KMS-11 (cell line): ENCODE data around the gene XRCC1.
"Not testable (repeated sequence)": the region's sequence is repeated elsewhere in the genome, so short reads cannot be mapped to it uniquely, and the experiment has no call there.

ENCODE experiments used
- H2AFZ ChIP-seq: fragments of 200-600 bp; sonication (generic); 2 replicates; pipeline ENCODE4 v1.6.1; 2016; ENCODE audit warnings: antibody characterized with exemption, mixed run types, low read depth
- H3K27ac ChIP-seq: fragments of 200-600 bp; sonication (generic); 2 replicates; pipeline ENCODE4 v1.6.1; 2016; ENCODE audit warnings: mild to moderate bottlenecking, mixed run types
- H3K27me3 ChIP-seq: fragments of 200-600 bp; sonication (generic); 2 replicates; pipeline ENCODE4 v1.6.1; 2017; ENCODE audit warnings: mild to moderate bottlenecking, low read depth, mixed run types, moderate library complexity; ENCODE audit not compliant: insufficient read depth
- H3K36me3 ChIP-seq: fragments of 200-600 bp; sonication (generic); 2 replicates; pipeline ENCODE4 v1.6.1; 2017; ENCODE audit warnings: mild to moderate bottlenecking, mixed run types; ENCODE audit not compliant: insufficient read depth
- H3K4me1 ChIP-seq: fragments of 200-600 bp; sonication (generic); 2 replicates; pipeline ENCODE4 v1.6.1; 2016; ENCODE audit warnings: mild to moderate bottlenecking, low read depth, mixed run types; ENCODE audit not compliant: poor library complexity, severe bottlenecking
- H3K4me2 ChIP-seq: fragments of 200-600 bp; sonication (generic); 2 replicates; pipeline ENCODE4 v1.7.0; 2016; ENCODE audit warnings: mild to moderate bottlenecking, mixed run types
- H3K4me3 ChIP-seq: fragments of 200-600 bp; sonication (generic); IDR thresholded peaks from 2 replicates; pipeline ENCODE4 v1.6.1; 2017; ENCODE audit warnings: low read depth, low read length, mixed read lengths; ENCODE audit not compliant: insufficient read depth
- H3K79me2 ChIP-seq: fragments of 200-600 bp; sonication (generic); 2 replicates; pipeline ENCODE4 v1.6.1; 2016; ENCODE audit warnings: low read depth, mixed run types; ENCODE audit not compliant: insufficient read depth
- H3K9ac ChIP-seq: fragments of 200-600 bp; sonication (generic); 2 replicates; pipeline ENCODE4 v1.6.1; 2016; ENCODE audit warnings: mild to moderate bottlenecking, mixed run types
- H4K20me1 ChIP-seq: fragments of 200-600 bp; sonication (generic); 2 replicates; pipeline ENCODE4 v1.6.1; 2016; ENCODE audit warnings: mild to moderate bottlenecking, mixed run types; ENCODE audit not compliant: insufficient read depth
- TF ChIP-seq, protein P1 (sequence below): fragments of 200-600 bp; sonication (generic); conservative IDR thresholded peaks from 2 replicates; pipeline ENCODE4 v1.6.1; 2017; ENCODE audit warnings: low read depth, mild to moderate bottlenecking, antibody characterized with exemption, low read length, moderate library complexity, mixed read lengths

The XRCC1 gene

DNA sequence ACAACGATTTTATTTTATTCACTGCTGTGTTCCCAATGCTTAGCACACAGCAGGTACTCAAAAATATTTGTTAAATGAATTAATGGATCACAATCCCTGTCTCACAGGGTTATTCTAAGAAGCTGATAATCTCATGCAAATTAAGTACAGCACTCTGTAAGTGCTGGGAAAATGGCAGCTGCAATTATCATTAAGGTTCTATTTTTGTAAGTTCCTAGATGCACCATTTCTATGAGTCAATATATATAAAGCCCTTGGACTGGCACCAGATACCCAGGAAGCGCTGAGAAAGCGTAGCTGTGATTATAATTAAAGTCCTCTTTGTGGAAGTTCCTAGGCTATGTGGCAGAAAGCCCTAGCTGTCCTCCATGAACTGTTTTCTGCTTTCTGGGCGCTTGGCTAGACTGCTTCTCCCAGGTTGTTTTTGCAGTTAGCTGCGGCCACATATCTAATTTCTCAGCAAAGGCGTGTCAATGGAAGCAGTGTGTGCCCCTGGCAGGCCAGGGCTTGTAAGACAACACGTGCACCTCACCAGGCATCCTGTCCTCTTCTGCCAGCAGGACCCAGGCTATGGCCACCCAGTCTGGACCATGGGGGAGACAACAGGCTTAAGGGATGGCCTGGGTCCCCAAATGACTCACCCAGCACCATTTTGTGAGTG lies 31.4 kb upstream of the XRCC1 start:
- no peak overlapping the region for H2AFZ ChIP-seq
- H3K4me3 ChIP-seq, result no peak overlapping the region
- H3K27me3 ChIP-seq, result no peaks in the 10 kb centered on the region
- H3K27ac ChIP-seq, result no peak overlapping the region
- no peaks in the 10 kb centered on the region for H4K20me1 ChIP-seq
- TF ChIP-seq, protein P1, sequence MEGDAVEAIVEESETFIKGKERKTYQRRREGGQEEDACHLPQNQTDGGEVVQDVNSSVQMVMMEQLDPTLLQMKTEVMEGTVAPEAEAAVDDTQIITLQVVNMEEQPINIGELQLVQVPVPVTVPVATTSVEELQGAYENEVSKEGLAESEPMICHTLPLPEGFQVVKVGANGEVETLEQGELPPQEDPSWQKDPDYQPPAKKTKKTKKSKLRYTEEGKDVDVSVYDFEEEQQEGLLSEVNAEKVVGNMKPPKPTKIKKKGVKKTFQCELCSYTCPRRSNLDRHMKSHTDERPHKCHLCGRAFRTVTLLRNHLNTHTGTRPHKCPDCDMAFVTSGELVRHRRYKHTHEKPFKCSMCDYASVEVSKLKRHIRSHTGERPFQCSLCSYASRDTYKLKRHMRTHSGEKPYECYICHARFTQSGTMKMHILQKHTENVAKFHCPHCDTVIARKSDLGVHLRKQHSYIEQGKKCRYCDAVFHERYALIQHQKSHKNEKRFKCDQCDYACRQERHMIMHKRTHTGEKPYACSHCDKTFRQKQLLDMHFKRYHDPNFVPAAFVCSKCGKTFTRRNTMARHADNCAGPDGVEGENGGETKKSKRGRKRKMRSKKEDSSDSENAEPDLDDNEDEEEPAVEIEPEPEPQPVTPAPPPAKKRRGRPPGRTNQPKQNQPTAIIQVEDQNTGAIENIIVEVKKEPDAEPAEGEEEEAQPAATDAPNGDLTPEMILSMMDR, result no peak
- H3K36me3 ChIP-seq, result no peaks in the 10 kb centered on the region
- no peaks in the 10 kb centered on the region for H3K79me2 ChIP-seq
- H3K4me1 ChIP-seq, result no peaks in the 10 kb centered on the region
- H3K9ac ChIP-seq, result no peak overlapping the region
- no peak overlapping the region for H3K4me2 ChIP-seq

DNA sequence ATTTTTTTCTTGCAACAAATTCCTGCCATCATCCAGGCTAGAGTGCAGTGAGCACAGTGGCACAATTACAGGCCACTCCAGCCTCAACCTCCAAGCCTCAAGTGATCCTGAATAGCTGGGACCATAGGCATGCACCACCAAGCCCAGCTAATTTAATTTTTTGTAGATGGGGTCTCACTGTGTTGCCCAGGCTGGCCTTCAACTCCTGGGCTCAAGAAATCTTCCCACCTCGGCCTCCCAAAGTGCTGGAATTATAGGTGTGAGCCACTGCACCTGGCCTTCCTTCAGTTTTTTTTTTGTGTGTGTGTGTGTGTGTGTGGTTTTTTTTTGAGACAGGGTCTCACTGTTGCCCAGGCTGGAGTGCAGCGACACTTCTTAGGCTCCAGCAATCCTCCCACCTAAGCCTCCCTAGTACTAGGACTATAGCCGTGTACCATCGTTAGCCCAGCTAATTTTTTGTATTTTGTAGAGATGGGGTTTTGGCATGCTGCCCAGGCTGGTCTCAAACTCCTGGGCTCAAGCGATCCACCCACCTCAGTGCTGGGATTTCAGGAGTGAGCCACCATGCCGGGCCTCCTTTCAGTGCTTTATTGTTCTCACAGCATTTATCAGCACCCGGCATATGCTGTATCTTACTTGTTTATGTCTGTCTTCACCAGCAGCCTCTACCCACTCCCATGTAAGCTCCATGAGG lies 30.7 kb upstream of the XRCC1 start:
- Histone ChIP-seq H3K4me2 (no peak overlapping the region), H3K4me3 (no peak overlapping the region), H2AFZ (no peak overlapping the region), H3K4me1 (no peaks in the 10 kb centered on the region), H3K79me2 (no peaks in the 10 kb centered on the region), H4K20me1 (no peaks in the 10 kb centered on the region), H3K9ac (no peak overlapping the region), H3K27ac (no peak overlapping the region), H3K36me3 (no peaks in the 10 kb centered on the region), H3K27me3 (no peaks in the 10 kb centered on the region)
- TF ChIP-seq, protein P1, result no peak

DNA sequence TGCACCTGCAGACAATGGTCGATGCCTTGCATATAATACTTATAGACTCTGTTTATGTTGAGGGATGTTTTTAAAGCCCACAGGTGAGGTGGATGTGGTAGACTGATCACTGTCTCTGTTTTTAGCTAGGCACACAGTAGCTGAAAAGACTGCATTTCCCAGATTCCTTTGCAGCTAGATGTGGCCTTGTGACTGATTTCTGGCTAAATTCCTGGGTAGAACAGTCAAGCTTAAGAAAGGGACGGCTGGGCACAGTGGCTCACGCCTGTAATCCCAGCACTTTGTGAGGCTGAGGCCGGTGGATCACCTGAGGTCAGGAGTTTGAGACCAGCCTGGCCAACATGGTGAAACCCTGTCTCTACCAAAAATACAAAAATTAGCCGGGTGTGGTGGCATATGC lies 25.0 kb upstream of the XRCC1 start:
- not testable (repeated sequence) for H3K36me3 ChIP-seq, H4K20me1 ChIP-seq, H3K4me2 ChIP-seq, H3K9ac ChIP-seq, H3K27ac ChIP-seq, H3K4me3 ChIP-seq, H3K4me1 ChIP-seq, H2AFZ ChIP-seq, H3K27me3 ChIP-seq
- H3K79me2 ChIP-seq, result peaks cover 23% of the 10 kb centered on the region

DNA sequence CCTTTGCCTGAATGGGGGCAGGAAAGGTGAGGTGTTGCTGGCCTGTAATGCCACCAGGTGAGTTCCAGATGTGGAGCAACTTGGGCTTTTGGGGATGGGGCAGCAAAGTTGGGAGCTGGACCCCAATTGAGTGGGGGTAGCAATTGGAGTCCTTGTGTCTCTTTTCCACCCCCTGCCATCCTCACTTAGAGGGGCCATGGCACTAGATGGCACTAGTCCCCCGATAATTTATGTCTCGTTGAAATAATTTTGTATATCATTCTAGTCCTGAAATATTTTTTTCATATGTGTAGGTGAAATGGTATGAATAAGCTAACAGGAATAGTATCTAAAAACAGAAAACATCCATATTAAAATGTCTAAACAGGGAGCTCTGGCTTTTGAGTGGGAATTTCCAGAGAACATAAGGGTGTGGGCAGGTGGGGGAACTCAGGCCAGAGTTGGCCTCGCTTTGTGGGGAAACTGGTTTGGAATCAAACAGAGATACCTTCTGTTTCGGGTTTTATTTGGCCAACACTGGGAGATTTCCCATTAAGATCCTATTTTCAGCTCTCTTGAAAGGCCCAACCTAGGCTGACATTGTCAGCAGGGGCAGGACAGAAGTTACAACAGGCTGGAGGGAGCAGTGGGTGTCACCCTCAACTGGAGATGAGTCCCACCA lies 24.4 kb upstream of the XRCC1 start:
- H2AFZ ChIP-seq, result no peak overlapping the region
- peaks cover 9% of the 10 kb centered on the region for H3K4me1 ChIP-seq
- no peaks in the 10 kb centered on the region for H3K27me3 ChIP-seq
- H3K27ac ChIP-seq, result no peak overlapping the region
- no peaks in the 10 kb centered on the region for H3K36me3 ChIP-seq
- no peak overlapping the region for H3K9ac ChIP-seq
- H3K4me3 ChIP-seq, result no peak overlapping the region
- TF ChIP-seq, protein P1, result no peak
- no peak overlapping the region for H3K4me2 ChIP-seq
- peaks cover 25% of the 10 kb centered on the region for H3K79me2 ChIP-seq
- no peaks in the 10 kb centered on the region for H4K20me1 ChIP-seq
